Tibial artery (tissue), 4 donors: ENCODE results near the gene TNS3.

ENCODE experiments used
- DNase-seq, 2 donors: peaks; one replicate each; pipeline ENCODE4 v3.0.0-alpha.2; 2019
- H3K27ac ChIP-seq, 2 donors: fragments of 200-600 bp; sonication (generic) in 1 of 2; 1 replicate in 1 of 2; 2 replicates in 1 of 2; pipeline ENCODE4 v1.5.1; 2018 to 2019; ENCODE audit warnings: mild to moderate bottlenecking in 1 of 2
- H3K27me3 ChIP-seq, 2 donors: fragments of 200-600 bp; sonication (generic) in 1 of 2; one replicate each; pipeline versions ENCODE4 v1.5.1 to v1.6.0; 2016 to 2019
- H3K36me3 ChIP-seq, 3 donors: fragments of 200-600 bp; sonication (generic) in 2 of 3; one replicate each; pipeline ENCODE4 v1.5.1; 2016 to 2019; ENCODE audit warnings: mild to moderate bottlenecking in 2 of 3
- H3K4me1 ChIP-seq, 4 donors: fragments of 200-600 bp; sonication (generic) in 2 of 4; 1 replicate in 3 of 4; 2 replicates in 1 of 4; pipeline ENCODE4 v1.5.1; 2016 to 2019
- H3K4me3 ChIP-seq, 2 donors: fragments of 200-600 bp; sonication (generic) in 1 of 2; 1 replicate in 1 of 2; 2 replicates in 1 of 2; pipeline ENCODE4 v1.5.1; 2018 to 2019; ENCODE audit warnings: mild to moderate bottlenecking in 2 of 2
- H3K9me3 ChIP-seq, 3 donors: fragments of 200-600 bp; sonication (generic) in 1 of 3; one replicate each; pipeline ENCODE4 v1.5.1; 2016 to 2019
- intact Hi-C: fragments of 100-400 bp; cut with DNase I; formaldehyde crosslinking; loops from one replicate; pipeline ENCODE4 v1.15.0; 2023; ENCODE audit warnings: low total_unique reads
- TF ChIP-seq, protein P1 (sequence below), 2 experiments: fragments of 200-600 bp in 1 of 2; fragments of 450-650 bp in 1 of 2; IDR thresholded peaks; one replicate each; pipeline ENCODE4 v1.5.1; 2017 to 2019; ENCODE audit warnings: antibody characterized with exemption in 2 of 2, mild to moderate bottlenecking in 1 of 2, moderate library complexity in 1 of 2

Gene TNS3

DNA sequence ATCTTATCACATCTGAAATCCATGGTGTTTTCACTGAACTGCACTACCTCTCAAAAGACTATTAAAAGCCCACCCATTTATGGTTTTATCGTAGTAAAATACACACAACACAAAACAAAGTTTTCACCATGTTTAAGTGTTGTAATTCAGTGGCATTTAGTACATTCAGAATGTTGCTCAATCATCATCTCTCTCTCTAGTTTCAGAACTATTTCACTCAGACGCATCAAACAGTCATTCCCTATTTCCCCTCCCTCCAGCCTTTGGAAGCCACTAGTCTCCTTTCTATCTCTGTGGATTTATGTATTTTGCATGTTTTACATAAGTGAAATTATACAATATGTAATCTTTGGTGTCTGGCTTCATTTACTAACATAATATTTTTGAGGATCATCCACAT lies 332.6 kb downstream of the TNS3 start:
- Histone ChIP-seq H3K4me1 (peaks cover 0 to 9% (median 9%) of the 10 kb centered on the region in 4 donors), H3K27ac (no peak overlapping the region), H3K36me3 (no peaks in the 10 kb centered on the region), H3K4me3 (no peak overlapping the region), H3K9me3 (no peaks in the 10 kb centered on the region), H3K27me3 (no peaks in the 10 kb centered on the region)
- TF ChIP-seq, protein P1, sequence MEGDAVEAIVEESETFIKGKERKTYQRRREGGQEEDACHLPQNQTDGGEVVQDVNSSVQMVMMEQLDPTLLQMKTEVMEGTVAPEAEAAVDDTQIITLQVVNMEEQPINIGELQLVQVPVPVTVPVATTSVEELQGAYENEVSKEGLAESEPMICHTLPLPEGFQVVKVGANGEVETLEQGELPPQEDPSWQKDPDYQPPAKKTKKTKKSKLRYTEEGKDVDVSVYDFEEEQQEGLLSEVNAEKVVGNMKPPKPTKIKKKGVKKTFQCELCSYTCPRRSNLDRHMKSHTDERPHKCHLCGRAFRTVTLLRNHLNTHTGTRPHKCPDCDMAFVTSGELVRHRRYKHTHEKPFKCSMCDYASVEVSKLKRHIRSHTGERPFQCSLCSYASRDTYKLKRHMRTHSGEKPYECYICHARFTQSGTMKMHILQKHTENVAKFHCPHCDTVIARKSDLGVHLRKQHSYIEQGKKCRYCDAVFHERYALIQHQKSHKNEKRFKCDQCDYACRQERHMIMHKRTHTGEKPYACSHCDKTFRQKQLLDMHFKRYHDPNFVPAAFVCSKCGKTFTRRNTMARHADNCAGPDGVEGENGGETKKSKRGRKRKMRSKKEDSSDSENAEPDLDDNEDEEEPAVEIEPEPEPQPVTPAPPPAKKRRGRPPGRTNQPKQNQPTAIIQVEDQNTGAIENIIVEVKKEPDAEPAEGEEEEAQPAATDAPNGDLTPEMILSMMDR (IDR thresholded peaks at IDR 0.05), result no peak
- intact Hi-C loops, result loop anchor here (5.0 kb wide), 1 partner anchor 67 kb away; no protein-coding TSS in a partner anchor
- DNase-seq, result no peak

DNA sequence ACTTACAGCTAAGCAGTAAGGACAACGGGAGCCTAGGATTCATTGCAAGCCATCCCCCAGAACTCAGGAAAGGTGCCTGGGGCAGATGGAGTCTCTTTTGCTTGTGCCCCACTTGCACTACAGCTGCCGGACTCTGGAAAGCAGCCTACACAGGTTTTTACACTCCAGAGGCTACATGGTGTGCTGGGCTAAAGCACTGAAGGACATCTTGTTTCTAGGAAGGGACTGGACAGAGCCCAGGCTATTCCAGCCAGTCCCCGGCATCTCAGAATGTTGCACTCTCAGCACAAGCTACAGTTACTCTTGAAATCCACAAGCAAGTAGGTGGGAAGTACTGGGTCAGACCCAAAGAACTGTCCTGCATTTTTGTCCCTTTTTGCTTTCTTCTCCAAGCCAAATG lies 333.1 kb downstream of the TNS3 start:
- DNase-seq, result no peak
- no peaks in the 10 kb centered on the region for H3K36me3 ChIP-seq
- no peak overlapping the region for H3K4me3 ChIP-seq
- no peaks in the 10 kb centered on the region for H3K27me3 ChIP-seq
- H3K9me3 ChIP-seq, result no peaks in the 10 kb centered on the region
- no peak overlapping the region for H3K27ac ChIP-seq
- TF ChIP-seq, protein P1 (IDR thresholded peaks at IDR 0.05), result no peak
- H3K4me1 ChIP-seq, result peaks cover 0 to 6% (median 5%) of the 10 kb centered on the region in 4 donors
- intact Hi-C loops, result loop anchor here (5.0 kb wide), 1 partner anchor 66 kb away; no protein-coding TSS in a partner anchor

DNA sequence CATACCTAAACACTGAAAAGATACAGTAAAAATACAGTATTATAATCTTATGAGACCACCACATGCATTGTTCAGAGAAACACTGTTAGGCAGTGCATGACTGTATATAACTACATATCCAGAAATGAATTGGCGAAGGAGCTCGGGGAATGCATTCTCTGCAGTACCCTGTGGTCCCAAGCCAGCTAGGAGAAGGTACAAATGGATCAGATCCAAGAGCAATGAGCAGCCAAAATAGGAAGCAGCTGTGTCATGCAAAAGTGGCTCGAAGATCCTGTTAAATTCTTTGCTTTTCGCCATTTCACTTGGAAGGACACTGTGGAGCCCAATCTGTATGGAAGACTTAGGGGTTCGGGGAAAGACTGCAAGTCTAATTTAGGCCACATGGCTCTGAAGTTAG lies 334.8 kb downstream of the TNS3 start:
- Histone ChIP-seq H3K4me1 (no peaks in the 10 kb centered on the region), H3K27ac (no peak overlapping the region), H3K36me3 (no peaks in the 10 kb centered on the region), H3K9me3 (no peaks in the 10 kb centered on the region), H3K4me3 (no peak overlapping the region), H3K27me3 (no peaks in the 10 kb centered on the region)
- TF ChIP-seq, protein P1 (IDR thresholded peaks at IDR 0.05), result no peak
- DNase-seq, result no peak
- intact Hi-C loops, result loop anchor here (5.0 kb wide), 1 partner anchor 65 kb away; no protein-coding TSS in a partner anchor

DNA sequence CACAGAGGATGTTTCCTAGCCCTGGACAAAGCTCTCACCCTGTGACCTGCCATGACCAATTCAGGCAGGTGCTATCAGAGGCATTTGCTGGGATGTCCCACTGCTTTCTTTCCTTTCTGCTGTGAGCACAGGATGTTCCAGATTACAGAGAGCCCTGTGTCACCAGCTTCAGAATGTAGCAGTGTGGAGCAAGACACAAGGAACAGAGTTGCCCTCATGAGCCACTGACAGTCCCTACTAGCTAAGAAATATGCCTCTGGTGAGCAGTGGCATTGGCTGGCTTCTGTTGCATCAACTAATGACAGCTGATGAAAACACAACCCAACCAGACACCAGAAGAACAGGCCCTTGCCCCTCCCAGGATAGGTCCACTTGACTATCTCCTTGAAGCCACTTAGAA lies 337.2 kb downstream of the TNS3 start:
- no peak overlapping the region for H3K27ac ChIP-seq
- TF ChIP-seq, protein P1 (IDR thresholded peaks at IDR 0.05), result no peak
- no peaks in the 10 kb centered on the region for H3K27me3 ChIP-seq
- H3K4me3 ChIP-seq, result no peak overlapping the region
- DNase-seq, result no peak
- H3K4me1 ChIP-seq, result no peaks in the 10 kb centered on the region
- no peaks in the 10 kb centered on the region for H3K9me3 ChIP-seq
- no peaks in the 10 kb centered on the region for H3K36me3 ChIP-seq
- intact Hi-C loops, result loop anchor here (5.0 kb wide), 1 partner anchor 62 kb away; no protein-coding TSS in a partner anchor

DNA sequence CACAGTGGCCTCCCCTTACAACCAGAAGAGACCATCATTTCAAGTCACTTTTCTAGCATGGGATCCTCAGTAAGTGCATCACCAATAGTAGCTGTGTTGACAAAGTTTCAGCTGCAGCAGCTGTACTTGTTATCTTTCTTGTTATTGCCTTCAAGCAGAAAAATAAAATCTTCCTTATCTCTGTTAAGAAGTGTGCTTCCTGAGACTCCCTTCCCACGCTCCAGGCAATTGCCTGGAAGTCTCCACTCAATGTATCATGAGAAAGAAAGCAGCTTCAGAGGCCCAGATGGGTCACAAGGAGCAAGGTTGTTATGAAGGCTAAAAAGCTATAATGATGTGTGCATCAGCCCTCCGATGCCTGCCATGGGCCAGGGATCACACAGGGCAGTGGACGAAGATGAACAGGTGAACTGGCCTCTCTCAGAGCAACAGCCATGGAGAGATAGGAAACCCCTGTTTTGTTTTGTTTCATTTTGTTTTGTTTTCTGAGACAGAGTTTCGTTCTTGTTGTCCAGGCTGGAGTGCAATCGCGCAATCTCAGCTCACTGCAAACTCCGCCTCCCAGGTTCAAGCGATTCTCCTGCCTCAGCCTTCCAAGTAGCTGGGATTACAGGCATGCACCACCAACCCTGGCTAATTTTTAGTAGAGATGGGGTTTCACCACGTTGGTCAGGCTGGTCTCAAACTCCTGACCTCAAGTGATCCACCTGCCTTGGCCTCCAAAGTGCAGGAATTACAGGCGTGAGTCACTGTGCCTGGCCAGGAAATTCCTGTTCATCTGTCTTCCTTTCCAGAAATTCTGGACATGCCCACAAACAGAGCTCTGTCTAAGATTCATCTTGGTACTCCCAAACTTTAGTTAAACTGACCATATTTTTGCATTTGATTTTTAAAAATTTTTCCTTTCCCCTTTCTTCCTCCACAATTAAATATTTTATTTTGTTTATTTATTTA lies 340.5 kb downstream of the TNS3 start:
- TF ChIP-seq, protein P1 (IDR thresholded peaks at IDR 0.05), result no peak
- H3K9me3 ChIP-seq, result no peaks in the 10 kb centered on the region
- DNase-seq, result no peak
- intact Hi-C loops, result no loop called here
- no peaks in the 10 kb centered on the region for H3K27me3 ChIP-seq
- no peaks in the 10 kb centered on the region for H3K4me1 ChIP-seq
- no peak overlapping the region for H3K4me3 ChIP-seq
- H3K27ac ChIP-seq, result no peak overlapping the region
- H3K36me3 ChIP-seq, result no peaks in the 10 kb centered on the region
